Measurements from ENCODE around the gene DCLRE1B.

Gene DCLRE1B

DNA sequence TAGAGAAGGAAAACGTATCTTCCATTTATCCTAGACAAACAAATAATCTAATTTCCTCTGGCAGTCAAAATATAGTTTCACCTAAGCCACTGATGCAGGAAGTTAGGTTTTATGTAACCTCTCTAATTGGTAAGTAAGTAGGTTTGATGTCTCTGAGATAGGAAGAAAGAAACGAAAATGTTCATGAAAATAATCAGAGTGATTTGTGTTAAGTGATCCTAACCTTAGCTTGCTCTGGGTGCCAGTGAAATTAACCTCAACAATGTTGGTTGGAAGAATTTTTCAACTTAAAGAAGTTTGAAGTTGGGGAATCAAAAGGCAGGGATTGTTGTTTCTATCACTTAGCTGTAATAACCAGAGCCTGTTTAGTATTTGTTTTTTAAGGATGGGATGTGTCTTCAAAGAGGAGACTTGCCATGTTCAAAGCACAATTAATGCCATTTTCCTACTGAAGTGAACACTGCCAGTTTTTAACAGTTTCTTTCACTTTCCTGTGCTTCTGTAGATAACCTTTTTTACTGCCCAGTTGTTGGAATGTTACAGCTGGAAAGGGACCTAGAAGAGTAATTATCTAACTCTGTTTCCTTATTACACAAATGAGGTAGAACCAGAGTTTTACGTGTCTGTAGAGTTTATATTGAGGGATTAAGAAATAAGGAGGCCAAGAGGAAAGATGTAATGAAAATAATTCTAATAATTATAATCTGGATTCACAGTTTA lies 42.4 kb downstream of the DCLRE1B start:
- no peak for TF ChIP-seq CTCF (IDR thresholded peaks at IDR 0.05)

- 0 out of 2 replicates have a peak, but pooled peaks have one; percentile 14 for TF ChIP-seq CTCF (IDR thresholded peaks at IDR 0.05)
Measured at GRCh38 chr1:113949007-113949406, 43.9 kb downstream of the DCLRE1B start.

GRCh38 chr1:113950908-113951307 lies 45.8 kb downstream of the DCLRE1B start:
- TF ChIP-seq CTCF (IDR thresholded peaks at IDR 0.05), result no peak

DNA sequence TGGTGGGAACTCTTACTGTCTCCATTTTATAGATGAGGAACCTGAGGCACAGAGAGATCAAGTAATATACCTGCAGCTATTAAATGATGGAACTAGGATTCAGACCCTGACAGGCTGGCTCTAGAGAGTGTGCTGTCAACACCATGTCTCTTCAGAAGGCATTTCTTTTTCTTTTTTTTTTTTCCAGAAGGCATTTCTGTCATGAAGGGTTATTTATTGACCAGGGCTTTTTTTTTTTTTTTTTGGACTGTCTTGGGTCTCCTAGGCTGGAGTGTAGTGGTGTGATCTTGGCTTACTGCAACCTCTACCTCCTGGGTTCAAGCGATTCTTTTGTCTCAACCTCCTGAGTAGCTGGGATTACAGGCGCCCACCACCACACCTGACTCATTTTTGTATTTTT lies 46.6 kb downstream of the DCLRE1B start:
- no peak for TF ChIP-seq CTCF (IDR thresholded peaks at IDR 0.05)

- TF ChIP-seq CTCF (IDR thresholded peaks at IDR 0.05), result no peak
Measured at GRCh38 chr1:113957984-113958383, 52.9 kb downstream of the DCLRE1B start.

DNA sequence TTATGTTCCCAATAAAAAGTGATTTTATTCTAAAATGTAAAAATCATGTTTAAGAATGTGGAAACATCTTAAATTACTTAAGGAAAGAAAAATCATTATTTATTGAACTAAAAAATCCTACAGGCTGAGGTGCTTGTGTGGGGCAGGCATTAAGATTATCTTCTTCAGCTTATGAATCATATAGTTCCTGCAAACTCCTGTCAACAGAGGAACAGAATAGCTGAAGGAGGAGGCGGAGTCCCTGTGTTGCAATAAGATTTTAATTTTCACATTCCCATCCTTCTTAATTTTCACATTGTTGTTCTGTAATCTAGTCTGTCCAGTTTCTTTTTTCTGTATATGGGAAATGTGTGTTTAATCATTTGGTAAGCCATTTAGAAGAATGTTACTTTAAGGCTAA lies 53.6 kb downstream of the DCLRE1B start:
- no peak for TF ChIP-seq CTCF (IDR thresholded peaks at IDR 0.05)

GRCh38 chr1:113963281-113963906 lies 58.3 kb downstream of the DCLRE1B start:
- TF ChIP-seq CTCF (IDR thresholded peaks at IDR 0.05), result no peak

Data from LNCAP (cell line).